GM06990 (cell line): ENCODE measurements around the gene ASF1A.

Experiments
- DNase-seq: peaks from one replicate; pipeline ENCODE4 v3.0.0-alpha.2; 2011; ENCODE audit not compliant: insufficient read length; ENCODE audit errors: extremely low read depth
- H3K27me3 ChIP-seq: replicated peaks from 2 replicates; pipeline ENCODE4 v1.6.0; 2011; ENCODE audit warnings: low read length; ENCODE audit not compliant: control insufficient read depth, insufficient read depth
- H3K36me3 ChIP-seq: 2 replicates; pipeline ENCODE4 v1.5.1; 2011; ENCODE audit warnings: low read length; ENCODE audit not compliant: control insufficient read depth, insufficient read depth
- H3K4me3 ChIP-seq: replicated peaks from 2 replicates; pipeline ENCODE4 v1.5.1; 2011; ENCODE audit warnings: low read depth, mild to moderate bottlenecking, control low read depth, low read length
- CTCF ChIP-seq: IDR thresholded peaks from 2 replicates; pipeline ENCODE4 v1.5.1; 2011; ENCODE audit warnings: low read length, control low read depth, mild to moderate bottlenecking, inconsistent platforms; ENCODE audit not compliant: insufficient read depth, poor library complexity, severe bottlenecking

The ASF1A gene

DNA sequence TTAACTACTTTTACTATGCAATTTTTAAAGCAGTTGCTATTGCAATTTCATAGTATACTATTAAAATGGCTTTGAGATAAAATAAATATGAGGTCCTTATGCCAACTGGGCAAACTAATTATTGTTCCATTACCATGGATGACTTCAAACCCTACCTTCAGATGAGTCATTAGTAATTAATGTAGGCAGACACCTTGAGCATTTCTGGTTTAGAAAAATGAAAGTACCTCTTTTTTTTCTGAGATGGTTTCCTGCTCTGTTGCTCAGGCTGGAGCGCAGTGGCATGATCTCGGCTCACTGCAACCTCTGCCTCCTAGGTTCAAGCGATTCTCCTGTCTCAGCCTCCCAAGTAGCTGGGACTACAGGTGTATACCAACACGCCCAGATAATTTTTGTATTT is 11.9 kb downstream of the ASF1A start:
- Histone ChIP-seq H3K4me3 (no peak overlapping the region), H3K27me3 (no peaks in the 10 kb centered on the region), H3K36me3 (peaks cover 2% of the 10 kb centered on the region)
- DNase-seq, result no peak
- no peak for TF ChIP-seq CTCF

GRCh38 chr6:118908441-118908840 is 14.5 kb downstream of the ASF1A start:
- no peak for DNase-seq
- H3K27me3 ChIP-seq, result no peaks in the 10 kb centered on the region
- TF ChIP-seq CTCF, result no peak
- no peak overlapping the region for H3K4me3 ChIP-seq
- peaks cover 3% of the 10 kb centered on the region for H3K36me3 ChIP-seq

DNA sequence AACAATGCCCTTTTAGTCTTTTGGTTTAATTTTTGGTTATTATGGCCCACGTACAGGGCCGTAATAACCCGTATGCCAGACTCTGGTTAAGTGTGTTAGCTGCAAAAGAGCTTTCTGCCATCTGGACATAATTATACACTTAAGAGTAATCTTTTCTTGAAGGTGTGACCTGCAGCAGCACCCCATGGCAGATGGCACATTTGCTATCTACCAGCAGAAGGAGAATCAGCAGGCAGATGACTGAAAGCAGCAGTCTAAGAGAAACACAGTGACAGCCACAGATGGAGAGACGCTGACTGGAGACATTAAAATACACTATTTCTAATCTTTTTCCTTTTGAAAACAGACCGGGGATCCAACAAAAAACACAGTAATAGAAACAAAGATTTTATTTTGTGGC is 18.7 kb downstream of the ASF1A start:
- TF ChIP-seq CTCF, result no peak
- Histone ChIP-seq H3K4me3 (no peak overlapping the region), H3K36me3 (peaks cover 4% of the 10 kb centered on the region), H3K27me3 (no peaks in the 10 kb centered on the region)
- DNase-seq, result no peak

GRCh38 chr6:118913161-118913560 is 19.2 kb downstream of the ASF1A start:
- Histone ChIP-seq H3K27me3 (no peaks in the 10 kb centered on the region), H3K36me3 (peaks cover 4% of the 10 kb centered on the region), H3K4me3 (no peak overlapping the region)
- DNase-seq, result no peak
- TF ChIP-seq CTCF, result no peak

DNA sequence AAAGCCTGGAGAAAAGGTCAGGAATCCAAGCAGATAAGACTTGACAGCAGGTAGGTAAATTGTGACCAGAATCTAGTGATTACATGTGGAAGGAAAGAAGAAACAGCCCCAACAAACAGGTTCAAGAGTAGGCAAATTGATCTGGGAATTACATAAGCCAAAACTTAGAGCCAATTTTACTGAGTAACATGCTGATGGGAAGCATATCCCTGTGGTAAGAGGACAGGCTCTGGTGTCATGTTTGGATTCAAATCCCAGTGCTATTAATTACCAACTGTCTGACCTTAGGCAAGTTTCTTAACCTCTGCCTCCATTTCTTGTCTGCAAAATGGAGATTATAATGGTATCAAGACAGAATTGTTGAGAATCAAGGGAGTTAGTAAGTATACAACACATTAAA is 20.6 kb downstream of the ASF1A start:
- DNase-seq, result no peak
- TF ChIP-seq CTCF, result no peak
- H3K27me3 ChIP-seq, result no peaks in the 10 kb centered on the region
- peaks cover 4% of the 10 kb centered on the region for H3K36me3 ChIP-seq
- H3K4me3 ChIP-seq, result no peak overlapping the region
